Measurements from ENCODE around the gene CYP4B1. TPM values are rescaled to one million over a fixed set of nuclear protein-coding genes. Genes with fewer than 3 reads are reported as not detected.

Gene CYP4B1
- total RNA-seq, 1 experiment from 2014 or later = not detected

GRCh38 chr1:46809071-46809470 is 10.2 kb downstream of the CYP4B1 start:
- H3K27ac Mint-ChIP-seq = no peak overlapping the region
- Histone ChIP-seq H2BK5ac (ENCODE audit: insufficient read length, low read length) (no peak overlapping the region), H3K9ac (ENCODE audit: extremely low read depth, insufficient read length, low read length) (no peak overlapping the region), H3K4me2 (ENCODE audit: insufficient read depth, insufficient read length, low read length) (no peak overlapping the region), H2BK20ac (ENCODE audit: low read depth, low read length, poor library complexity, severe bottlenecking) (no peak overlapping the region), H3K4me1 (ENCODE audit: insufficient read depth, low read length) (no peaks in the 10 kb centered on the region), H3K4ac (ENCODE audit: low read depth, low read length) (no peak overlapping the region), H2AK5ac (ENCODE audit: insufficient read length, low read length) (no peak overlapping the region), H3K79me2 (ENCODE audit: insufficient read depth, low read length) (no peaks in the 10 kb centered on the region), H2AFZ (ENCODE audit: low read length) (no peak overlapping the region), H3K14ac (ENCODE audit: insufficient read depth, low read length) (no peak overlapping the region), H4K91ac (ENCODE audit: insufficient read length, low read depth, low read length) (no peak overlapping the region), H4K20me1 (ENCODE audit: control insufficient read depth, insufficient read depth, insufficient read length) (no peaks in the 10 kb centered on the region), H3K18ac (ENCODE audit: insufficient read length, low read depth, low read length) (no peak overlapping the region), H3K56ac (ENCODE audit: insufficient read length, low read depth, low read length) (no peak overlapping the region), H4K8ac (replicated peaks; ENCODE audit: insufficient read length, low read depth, low read length) (no peak overlapping the region), H3K23ac (ENCODE audit: insufficient read length, low read depth, low read length) (no peak overlapping the region), H3K27ac (ENCODE audit: insufficient read length, low read depth, low read length) (no peak overlapping the region), H2BK120ac (ENCODE audit: low read depth, low read length, poor library complexity, severe bottlenecking) (no peak overlapping the region), H3K27me3 (ENCODE audit: insufficient read depth, low read length) (no peaks in the 10 kb centered on the region), H3K9me3 (ENCODE audit: control insufficient read depth, low read depth, low read length) (no peaks in the 10 kb centered on the region), H3T11ph (ENCODE audit: low read length) (no peak overlapping the region), H2BK12ac (ENCODE audit: insufficient read length, low read depth, low read length) (no peak overlapping the region), H2BK15ac (ENCODE audit: low read depth, low read length) (no peak overlapping the region), H4K5ac (ENCODE audit: insufficient read length, low read depth, low read length) (no peak overlapping the region), H3K23me2 (ENCODE audit: insufficient read length, low read depth, low read length, poor library complexity, severe bottlenecking) (no peaks in the 10 kb centered on the region), H3K79me1 (ENCODE audit: insufficient read depth, low read depth, low read length, poor library complexity, severe bottlenecking) (no peaks in the 10 kb centered on the region)
- H3K4me3 Mint-ChIP-seq = no peak overlapping the region
- no CpG with 5 or more reads among the region's 1 CpG for WGBS (ENCODE audit: extremely low coverage, insufficient read length, low lambda C conversion rate)
- TF ChIP-seq CTCF (conservative IDR thresholded peaks at IDR 0.05) = no peak
- no peak for DNase-seq
- peaks cover 6 to 12% of the 10 kb centered on the region in 2 experiments for H3K4me1 Mint-ChIP-seq
- peaks cover 13% of the 10 kb centered on the region for H3K27me3 Mint-ChIP-seq (ENCODE audit: low read depth)
- 0 out of 7 replicates have a peak, but pooled peaks cover 0 to 3% (median 0%) of the 10 kb centered on the region in 3 experiments for H3K36me3 Mint-ChIP-seq (ENCODE audit: insufficient read depth in 1 of 3, low read depth in 3 of 3)
- H3K9me3 Mint-ChIP-seq = peaks cover 2 to 4% of the 10 kb centered on the region in 2 experiments; a peak in 3 of 5 replicates
